ENCODE results near the gene OXTR.
"Not testable (repeated sequence)": the region's sequence is repeated elsewhere in the genome, so short reads cannot be mapped to it uniquely, and the experiment has no call there.

OXTR gene

DNA sequence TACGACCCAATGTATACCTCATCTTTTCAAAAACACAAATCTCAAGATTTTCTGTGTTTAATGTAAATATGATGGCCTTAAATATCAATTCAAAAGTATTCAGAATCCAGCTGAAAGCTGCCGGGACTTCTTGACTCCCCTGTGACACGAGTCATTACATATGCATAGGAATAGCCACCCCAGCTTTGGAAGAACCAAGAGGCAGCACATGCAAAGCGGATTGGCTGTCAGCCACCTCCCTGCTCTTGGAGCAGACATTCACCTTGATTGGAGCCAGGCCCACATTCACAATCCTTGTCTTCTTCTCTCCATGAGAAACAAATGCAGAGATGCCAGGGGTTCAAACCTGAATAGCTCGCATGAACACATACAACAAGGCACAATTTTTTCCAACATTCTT is 46.6 kb downstream of the OXTR start:
- no peak overlapping the region for H3K27ac ChIP-seq
- no peak for TF ChIP-seq CTCF (conservative IDR thresholded peaks at IDR 0.05)

DNA sequence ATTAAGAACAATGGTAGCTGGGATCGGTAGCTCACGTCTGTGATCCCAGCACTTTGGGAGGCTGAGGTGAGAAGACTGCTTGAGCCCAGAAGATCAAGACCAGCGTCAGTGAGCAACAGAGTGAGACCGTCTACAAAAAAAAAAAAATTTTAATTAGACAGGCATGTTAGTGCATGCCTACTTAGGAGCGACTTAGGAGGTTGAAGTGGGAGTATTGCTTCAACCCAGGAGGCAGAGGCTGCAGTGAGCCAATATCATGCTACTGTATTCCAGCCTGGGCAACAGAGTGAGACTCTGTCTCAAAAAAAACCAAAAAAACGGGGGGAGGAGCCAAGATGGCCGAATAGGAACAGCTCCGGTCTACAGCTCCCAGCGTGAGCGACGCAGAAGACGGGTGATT is 53.7 kb downstream of the OXTR start:
- H3K27ac ChIP-seq = not testable (repeated sequence)

DNA sequence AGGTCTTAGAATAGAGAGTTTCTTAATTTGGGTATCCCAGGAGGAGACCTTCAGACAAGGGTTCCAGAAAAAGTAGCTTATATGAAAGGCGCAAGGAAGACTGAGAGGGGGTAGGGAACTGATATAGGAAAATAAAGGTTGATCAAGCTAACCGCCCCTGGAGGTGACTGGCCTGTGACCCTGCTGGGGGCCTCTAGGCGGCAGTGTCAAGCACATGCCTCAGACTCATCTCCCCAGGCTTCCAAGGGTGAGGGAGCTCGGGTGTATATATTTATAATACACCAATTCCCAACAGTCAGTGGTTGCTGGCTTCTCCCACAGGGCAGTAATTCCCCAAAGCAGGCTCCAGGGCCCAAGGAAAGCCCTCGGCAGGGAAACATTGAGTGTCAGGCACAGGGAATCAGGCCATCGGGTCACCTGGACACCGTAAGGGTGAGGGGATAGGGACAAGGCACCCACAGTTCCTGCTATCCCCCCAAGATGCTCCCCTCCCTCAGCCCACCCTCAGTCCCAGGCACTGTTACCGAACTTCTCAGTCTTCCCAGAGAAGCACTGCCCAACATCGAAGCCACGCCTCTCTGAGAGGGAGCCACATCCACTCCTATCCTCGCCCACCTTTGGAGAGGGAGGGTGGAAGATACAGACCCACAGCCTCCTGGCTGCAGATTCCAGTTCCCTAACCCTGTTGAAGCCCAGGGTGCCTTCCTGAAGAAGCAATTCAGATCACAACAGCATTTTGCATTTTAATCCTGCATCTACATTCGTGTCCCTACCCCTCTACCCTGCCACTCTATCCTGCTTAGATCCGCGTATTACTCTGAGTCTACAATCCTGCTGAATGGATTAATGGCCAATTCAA is 55.3 kb downstream of the OXTR start:
- no peak overlapping the region for H3K27ac ChIP-seq
- no peak for TF ChIP-seq CTCF (conservative IDR thresholded peaks at IDR 0.05)

GRCh38 chr3:8712908-8713255 is 56.5 kb downstream of the OXTR start:
- no peak for TF ChIP-seq CTCF (conservative IDR thresholded peaks at IDR 0.05)
- no peak overlapping the region for H3K27ac ChIP-seq

GRCh38 chr3:8712045-8712907 is 57.1 kb downstream of the OXTR start:
- peak overlapping the region; percentile 87; the same call in 1 of the 2 replicates for H3K27ac ChIP-seq

DNA sequence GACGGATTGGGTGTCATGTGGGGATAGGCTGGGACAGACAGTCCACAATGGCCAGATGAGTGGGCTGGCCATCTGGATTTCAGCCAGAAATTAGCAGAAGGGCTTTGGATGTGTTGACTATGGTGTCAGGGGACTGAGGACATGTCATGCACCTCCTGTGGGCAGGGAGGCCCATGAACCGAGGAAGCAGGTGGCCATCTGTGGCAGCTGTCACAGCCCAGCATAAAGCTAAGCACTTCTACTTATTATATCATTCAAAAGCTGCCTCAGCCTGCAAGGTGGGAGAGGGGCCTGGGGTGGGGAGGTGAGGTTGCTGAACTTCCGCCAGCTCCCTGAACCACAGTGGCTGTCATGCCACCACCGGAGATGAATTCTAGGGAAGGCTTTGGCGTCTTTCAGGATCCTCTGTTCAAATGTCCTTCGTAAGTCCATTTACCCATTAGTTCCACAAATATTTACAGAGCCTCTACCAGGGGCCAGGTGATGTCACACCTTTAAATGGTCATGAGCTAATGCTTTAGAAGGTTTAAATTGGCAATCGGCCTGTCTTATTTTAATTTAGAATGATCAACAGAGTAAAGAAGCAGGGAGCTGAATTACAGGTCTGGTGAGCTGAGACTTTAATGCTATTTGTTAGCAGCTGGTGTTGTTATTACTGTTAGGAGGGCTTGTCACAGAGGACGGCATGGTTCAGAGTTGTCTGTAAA is 59.5 kb downstream of the OXTR start:
- no peak for TF ChIP-seq CTCF (conservative IDR thresholded peaks at IDR 0.05)
- peak overlapping the region; percentile 87 for H3K27ac ChIP-seq

More at GRCh38 chr3:8712045-8712907, 57.1 kb downstream of the OXTR start:
- TF ChIP-seq CTCF (conservative IDR thresholded peaks at IDR 0.05) = no peak

GRCh38 chr3:8709287-8709686 is 60.1 kb downstream of the OXTR start:
- TF ChIP-seq CTCF (conservative IDR thresholded peaks at IDR 0.05) = no peak
- peak overlapping the region; percentile 87 for H3K27ac ChIP-seq
